Measurements from ENCODE around the gene F10.

DNA sequence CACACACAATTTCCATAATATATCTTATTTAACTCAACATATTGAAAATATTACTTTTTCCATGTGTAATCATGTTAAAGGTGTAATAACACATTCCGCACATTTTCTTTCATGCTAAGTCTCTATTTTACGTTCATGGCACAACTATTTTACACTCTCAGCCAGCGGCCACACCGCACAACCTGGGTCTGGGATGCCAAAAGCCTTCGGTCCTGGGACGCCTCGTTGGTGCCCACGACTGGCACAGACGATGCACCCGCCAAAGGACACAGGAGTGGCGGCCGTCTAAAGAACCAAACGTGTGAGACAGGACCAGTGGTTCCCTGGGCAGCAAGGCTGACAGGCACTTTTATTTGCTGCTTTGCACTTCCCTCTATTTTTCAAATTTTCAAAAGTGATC is 25.8 kb downstream of the F10 start:
- TF ChIP-seq, protein P1, sequence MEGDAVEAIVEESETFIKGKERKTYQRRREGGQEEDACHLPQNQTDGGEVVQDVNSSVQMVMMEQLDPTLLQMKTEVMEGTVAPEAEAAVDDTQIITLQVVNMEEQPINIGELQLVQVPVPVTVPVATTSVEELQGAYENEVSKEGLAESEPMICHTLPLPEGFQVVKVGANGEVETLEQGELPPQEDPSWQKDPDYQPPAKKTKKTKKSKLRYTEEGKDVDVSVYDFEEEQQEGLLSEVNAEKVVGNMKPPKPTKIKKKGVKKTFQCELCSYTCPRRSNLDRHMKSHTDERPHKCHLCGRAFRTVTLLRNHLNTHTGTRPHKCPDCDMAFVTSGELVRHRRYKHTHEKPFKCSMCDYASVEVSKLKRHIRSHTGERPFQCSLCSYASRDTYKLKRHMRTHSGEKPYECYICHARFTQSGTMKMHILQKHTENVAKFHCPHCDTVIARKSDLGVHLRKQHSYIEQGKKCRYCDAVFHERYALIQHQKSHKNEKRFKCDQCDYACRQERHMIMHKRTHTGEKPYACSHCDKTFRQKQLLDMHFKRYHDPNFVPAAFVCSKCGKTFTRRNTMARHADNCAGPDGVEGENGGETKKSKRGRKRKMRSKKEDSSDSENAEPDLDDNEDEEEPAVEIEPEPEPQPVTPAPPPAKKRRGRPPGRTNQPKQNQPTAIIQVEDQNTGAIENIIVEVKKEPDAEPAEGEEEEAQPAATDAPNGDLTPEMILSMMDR (IDR thresholded peaks at IDR 0.05) = no peak
- no peak for TF ChIP-seq NRF1 (IDR thresholded peaks at IDR 0.05; ENCODE audit: low read depth, low read length)
- TF ChIP-seq POLR2AphosphoS5 (IDR thresholded peaks at IDR 0.05; ENCODE audit: low read depth, low read length) = no peak
- TF ChIP-seq SIN3A (IDR thresholded peaks at IDR 0.05; ENCODE audit: borderline replicate concordance, low read depth, low read length) = no peak
- no peak for TF ChIP-seq TAF1 (IDR thresholded peaks at IDR 0.05; ENCODE audit: borderline replicate concordance, low read depth, low read length)
- TF ChIP-seq EP300 (IDR thresholded peaks at IDR 0.05; ENCODE audit: borderline replicate concordance in 1 of 2, low read depth in 1 of 2, low read length in 1 of 2) = no peak
- no peak for TF ChIP-seq IRF3 (IDR thresholded peaks at IDR 0.05; ENCODE audit: low read depth, low read length)
- TF ChIP-seq, protein P2, sequence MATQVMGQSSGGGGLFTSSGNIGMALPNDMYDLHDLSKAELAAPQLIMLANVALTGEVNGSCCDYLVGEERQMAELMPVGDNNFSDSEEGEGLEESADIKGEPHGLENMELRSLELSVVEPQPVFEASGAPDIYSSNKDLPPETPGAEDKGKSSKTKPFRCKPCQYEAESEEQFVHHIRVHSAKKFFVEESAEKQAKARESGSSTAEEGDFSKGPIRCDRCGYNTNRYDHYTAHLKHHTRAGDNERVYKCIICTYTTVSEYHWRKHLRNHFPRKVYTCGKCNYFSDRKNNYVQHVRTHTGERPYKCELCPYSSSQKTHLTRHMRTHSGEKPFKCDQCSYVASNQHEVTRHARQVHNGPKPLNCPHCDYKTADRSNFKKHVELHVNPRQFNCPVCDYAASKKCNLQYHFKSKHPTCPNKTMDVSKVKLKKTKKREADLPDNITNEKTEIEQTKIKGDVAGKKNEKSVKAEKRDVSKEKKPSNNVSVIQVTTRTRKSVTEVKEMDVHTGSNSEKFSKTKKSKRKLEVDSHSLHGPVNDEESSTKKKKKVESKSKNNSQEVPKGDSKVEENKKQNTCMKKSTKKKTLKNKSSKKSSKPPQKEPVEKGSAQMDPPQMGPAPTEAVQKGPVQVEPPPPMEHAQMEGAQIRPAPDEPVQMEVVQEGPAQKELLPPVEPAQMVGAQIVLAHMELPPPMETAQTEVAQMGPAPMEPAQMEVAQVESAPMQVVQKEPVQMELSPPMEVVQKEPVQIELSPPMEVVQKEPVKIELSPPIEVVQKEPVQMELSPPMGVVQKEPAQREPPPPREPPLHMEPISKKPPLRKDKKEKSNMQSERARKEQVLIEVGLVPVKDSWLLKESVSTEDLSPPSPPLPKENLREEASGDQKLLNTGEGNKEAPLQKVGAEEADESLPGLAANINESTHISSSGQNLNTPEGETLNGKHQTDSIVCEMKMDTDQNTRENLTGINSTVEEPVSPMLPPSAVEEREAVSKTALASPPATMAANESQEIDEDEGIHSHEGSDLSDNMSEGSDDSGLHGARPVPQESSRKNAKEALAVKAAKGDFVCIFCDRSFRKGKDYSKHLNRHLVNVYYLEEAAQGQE (IDR thresholded peaks at IDR 0.05; ENCODE audit: low read depth, low read length) = no peak
- no peak for TF ChIP-seq MXI1 (IDR thresholded peaks at IDR 0.05; ENCODE audit: low read depth, low read length)
- no peak for TF ChIP-seq TEAD4 (IDR thresholded peaks at IDR 0.05; ENCODE audit: borderline replicate concordance, insufficient read depth)
- TF ChIP-seq GABPA (IDR thresholded peaks at IDR 0.05; ENCODE audit: low read depth) = no peak
- TF ChIP-seq RFX5 (IDR thresholded peaks at IDR 0.05; ENCODE audit: low read length) = no peak
- no peak for TF ChIP-seq SMC3 (IDR thresholded peaks at IDR 0.05; ENCODE audit: low read depth, low read length)
- TF ChIP-seq MEF2A (IDR thresholded peaks at IDR 0.05; ENCODE audit: borderline replicate concordance, low read depth) = no peak
